GM12878 (cell line): ENCODE results near the gene HOPX. TPM values are rescaled to one million over a fixed set of nuclear protein-coding genes. Genes with fewer than 3 reads are reported as not detected.

Source experiments
- ATAC-seq: fragments of 200-7000 bp; cut with Tn5 transposase; 3 replicates; pipeline ENCODE4 v1.9.1; 2020; ENCODE audit warnings: mild to moderate bottlenecking, moderate library complexity
- BruUV-seq: library from RNA; stranded (reverse); fragments of 400-500 nt; replicated peaks from 2 replicates; lab custom pipeline; 2021; lab: Mats Ljungman, UMichigan
- CTCF ChIA-PET: fragments of 300-600 bp; sonication (Branson Sonifier 250); formaldehyde crosslinking; extraction: SDS; loops from one replicate; lab custom pipeline; 2021; ENCODE audit warnings: inconsistent platforms; lab: Yijun Ruan, JAX
- POLR2A ChIA-PET: fragments of 350-600 bp; formaldehyde crosslinking; extraction: SDS; loops from one replicate; lab custom pipeline; 2021; ENCODE audit warnings: inconsistent platforms; lab: Charles Lee
- RAD21 ChIA-PET: fragments of 300-600 bp; sonication (Branson Sonifier 250); formaldehyde crosslinking; loops from one replicate; lab custom pipeline; 2023; ENCODE audit warnings: antibody characterized with exemption; ENCODE audit not compliant: unreplicated experiment; lab: Charles Lee
- SMC1A ChIA-PET: fragments of 300-600 bp; sonication (Branson Sonifier 250); formaldehyde crosslinking; loops from one replicate; lab custom pipeline; 2023; ENCODE audit not compliant: unreplicated experiment, uncharacterized antibody; lab: Charles Lee
- DNase-seq: peaks from one replicate; pipeline ENCODE4 v3.0.0-alpha.2; 2011; ENCODE audit warnings: low read depth, low spot score
- FAIRE-seq: peaks from 3 replicates; lab custom pipeline; 2011; peaks lifted over from hg19 to GRCh38; lab: Jason Lieb, UNC
- H2AFZ ChIP-seq: 2 replicates; pipeline ENCODE4 v1.6.0; 2011; ENCODE audit warnings: low read depth, low read length, control low read depth; ENCODE audit not compliant: control insufficient read depth
- H3K27ac ChIP-seq: 2 replicates; pipeline ENCODE4 v1.5.1; 2011; ENCODE audit warnings: control low read depth; ENCODE audit not compliant: control insufficient read depth, insufficient read depth
- H3K27me3 ChIP-seq, 2 experiments: replicated peaks in 1 of 2; 2 replicates each; pipeline versions ENCODE4 v1.6.0 to v1.6.1; 2011; ENCODE audit warnings: low read length in 1 of 2; ENCODE audit not compliant: control insufficient read depth in 2 of 2, insufficient read depth in 2 of 2
- H3K36me3 ChIP-seq, 2 experiments: 2 replicates each; pipeline ENCODE4 v1.5.1; 2011; ENCODE audit warnings: low read length in 1 of 2; ENCODE audit not compliant: control insufficient read depth in 2 of 2, insufficient read depth in 2 of 2
- H3K4me1 ChIP-seq: 2 replicates; pipeline ENCODE4 v1.6.1; 2011; ENCODE audit warnings: mild to moderate bottlenecking, low read length, moderate library complexity, mixed read lengths; ENCODE audit not compliant: control insufficient read depth, insufficient read depth
- H3K4me2 ChIP-seq: 2 replicates; pipeline ENCODE4 v1.6.0; 2011; ENCODE audit warnings: control low read depth; ENCODE audit not compliant: control insufficient read depth, insufficient read depth
- H3K4me3 ChIP-seq: fragments of 200-600 bp; sonication (generic); 2 replicates; pipeline ENCODE4 v1.5.1; 2016
- H3K79me2 ChIP-seq: 2 replicates; pipeline ENCODE4 v1.6.0; 2011; ENCODE audit warnings: low read length; ENCODE audit not compliant: control insufficient read depth, insufficient read depth
- H3K9ac ChIP-seq: 2 replicates; pipeline ENCODE4 v1.8.0; 2011; ENCODE audit warnings: low read length, control low read depth, mixed read lengths; ENCODE audit not compliant: control insufficient read depth, insufficient read depth
- H3K9me3 ChIP-seq: replicated peaks from 3 replicates; pipeline ENCODE4 v1.5.1; 2011; ENCODE audit warnings: mild to moderate bottlenecking, low read length; ENCODE audit not compliant: control insufficient read depth, insufficient read depth
- H4K20me1 ChIP-seq: 2 replicates; pipeline ENCODE4 v1.6.0; 2011; ENCODE audit not compliant: control insufficient read depth, insufficient read depth
- CTCF ChIP-seq, 3 experiments: IDR thresholded peaks in 2 of 3; conservative IDR thresholded peaks in 1 of 3; 2 replicates each; pipeline ENCODE4 v1.5.1; 2011; ENCODE audit warnings: low read depth in 3 of 3, low read length in 3 of 3, mild to moderate bottlenecking in 3 of 3, control low read depth in 2 of 3, moderate library complexity in 2 of 3, inconsistent platforms in 1 of 3, mixed read lengths in 1 of 3; ENCODE audit not compliant: control insufficient read depth in 2 of 3, insufficient read depth in 1 of 3; ENCODE audit errors: extremely low read depth in 1 of 3
- MEF2B ChIP-seq: fragments of 450-650 bp; IDR thresholded peaks from 2 replicates; pipeline ENCODE4 v1.6.1; 2018; ENCODE audit warnings: mild to moderate bottlenecking, moderate library complexity; ENCODE audit not compliant: partially characterized antibody, poor library complexity, severe bottlenecking
- RAD21 ChIP-seq: IDR thresholded peaks from 2 replicates; pipeline ENCODE4 v1.6.1; 2011; ENCODE audit warnings: mild to moderate bottlenecking, low read depth, low read length, moderate library complexity; ENCODE audit not compliant: insufficient read depth
- ZBTB11 ChIP-seq: fragments of 450-650 bp; formaldehyde crosslinking; IDR thresholded peaks from 2 replicates; pipeline ENCODE4 v1.5.0; 2022; ENCODE audit warnings: mild to moderate bottlenecking, missing genetic modification characterization
- ZNF207 ChIP-seq: fragments of 450-650 bp; IDR thresholded peaks from 2 replicates; pipeline ENCODE4 v1.6.1; 2014; ENCODE audit warnings: antibody characterized with exemption, mild to moderate bottlenecking, borderline replicate concordance
- WGBS: methylation state at CpG from one replicate; pipeline ENCODE4 v1.1.6; 2016; ENCODE audit warnings: low lambda C conversion rate; ENCODE audit not compliant: insufficient replicate concordance, insufficient coverage; ENCODE audit errors: missing lambda C conversion rate; 5-methylcytosine and 5-hydroxymethylcytosine counted together
- in situ Hi-C: fragments of 300-500 bp; cut with MboI; formaldehyde crosslinking; loops from 9 replicates; pipeline ENCODE4 v1.14.3; 2018; ENCODE audit warnings: mixed read lengths
- intact Hi-C: fragments of 100-400 bp; cut with micrococcal nuclease; formaldehyde crosslinking; loops from one replicate; pipeline ENCODE4 v1.14.2; 2022; ENCODE audit not compliant: unreplicated experiment
- polyA plus RNA-seq, 11 experiments: library from polyadenylated mRNA; depleted of rRNA in 4 of 11; unstranded in 6 of 11; stranded (reverse) in 5 of 11; fragments of >200 nt; fragmentation: Nextera tagmentation in 4 of 11; fragmentation: Illumina TruSeq in 1 of 11; extraction: Ambion mirVana in 4 of 11; extraction: Trizol in 1 of 11; gene quantifications; 1 replicate in 1 of 11; 2 replicates in 10 of 11; pipeline versions ENCODE4 v1.2.1 to v1.2.3, GENCODE V29; 2011 to 2016; ENCODE audit warnings: inconsistent platforms in 2 of 11, missing spikeins in 2 of 11, low read depth in 1 of 11
- total RNA-seq, 4 experiments: library from RNA; depleted of rRNA in 3 of 4; stranded (reverse); fragments of >200 nt in 3 of 4; fragmentation: Illumina TruSeq in 1 of 4; extraction: Trizol in 1 of 4; gene quantifications; 2 replicates each; pipeline versions ENCODE4 v1.2.1 to v1.2.3, GENCODE V29; 2013 to 2021

The HOPX gene
- total and polyA plus RNA-seq, 10 of the 15 experiments (the other 5 are each of a cell fraction or from before 2014, with no cell fraction given), result 0.11 to 0.40 (median 0.23) TPM; not detected in 4

- Histone ChIP-seq H3K9ac (no peak overlapping the region), H3K27ac (no peak overlapping the region), H3K4me2 (peak overlapping the region; percentile 72; the same call in 1 of the 2 replicates), H3K4me1 (no peaks in the 10 kb centered on the region; the same call in 1 of the 2 replicates), H3K79me2 (no peaks in the 10 kb centered on the region), H3K36me3 (no peaks in the 10 kb centered on the region), H3K9me3 (no peaks in the 10 kb centered on the region), H3K27me3 (peaks cover 5 to 29% of the 10 kb centered on the region in 2 experiments; a peak in 3 of 4 replicates), H4K20me1 (no peaks in the 10 kb centered on the region), H2AFZ (no peak overlapping the region), H3K4me3 (no peak overlapping the region; the same call in 1 of the 2 replicates)
- BruUV-seq, result no TSS peak
- ChIA-PET RAD21 (no interaction called here), CTCF (no interaction called here), SMC1A (no interaction called here), POLR2A (no interaction called here)
- no peak for FAIRE-seq
- ATAC-seq, result peak; percentile 47
- in situ Hi-C loops (no loop called here), intact Hi-C loops (no loop called here)
- TF ChIP-seq ZBTB11 (CRISPR knock-in tag) (no peak), RAD21 (peak; percentile 16; the same call in 1 of the 2 replicates), CTCF (IDR thresholded peaks at IDR 0.05 in 2 of 3, conservative IDR thresholded peaks at IDR 0.05 in 1 of 3; ENCODE audit: control insufficient read depth in 2 of 3, extremely low read depth in 1 of 3, insufficient read depth in 1 of 3, low read depth in 3 of 3, low read length in 3 of 3) (peak in 2 of 3 experiments; percentile 4 to 21; a peak in 2 of 6 replicates), ZNF207 (no peak), MEF2B (no peak)
- whole genome bisulfite sequencing, result 0% methylated on average over 9 of the region's 19 CpGs
- no peak for DNase-seq
Measured at GRCh38 chr4:56656346-56656643, 24.8 kb downstream of the HOPX start.
